GM10248 (cell line): ENCODE results near the gene ARL13A.
"Not testable (repeated sequence)": the region's sequence is repeated elsewhere in the genome, so short reads cannot be mapped to it uniquely, and the experiment has no call there.

Source experiments
- CTCF ChIA-PET: fragments of 300-600 bp; sonication (Branson Sonifier 250); formaldehyde crosslinking; extraction: SDS; loops from one replicate; lab custom pipeline; 2021; ENCODE audit warnings: antibody characterized with exemption; lab: Yijun Ruan, JAX
- POLR2A ChIA-PET: fragments of 350-650 bp; sonication (Branson Sonifier 250); formaldehyde crosslinking; extraction: SDS; loops from one replicate; lab custom pipeline; 2020; ENCODE audit warnings: antibody characterized with exemption; lab: Yijun Ruan, JAX
- DNase-seq: peaks from one replicate; pipeline ENCODE4 v3.0.0; 2012; ENCODE audit errors: extremely low spot score
- CTCF ChIP-seq: IDR thresholded peaks from 2 replicates; pipeline ENCODE4 v1.5.1; 2012; ENCODE audit warnings: mild to moderate bottlenecking, low read depth; ENCODE audit errors: extremely low read depth, missing control alignments, control extremely low read depth

The ARL13A gene

GRCh38 chrX:101009090-101009489, 39.6 kb downstream of the ARL13A start:
- ChIA-PET CTCF (no interaction called here), POLR2A (no interaction called here)
- TF ChIP-seq CTCF = no peak
- DNase-seq = no peak

DNA sequence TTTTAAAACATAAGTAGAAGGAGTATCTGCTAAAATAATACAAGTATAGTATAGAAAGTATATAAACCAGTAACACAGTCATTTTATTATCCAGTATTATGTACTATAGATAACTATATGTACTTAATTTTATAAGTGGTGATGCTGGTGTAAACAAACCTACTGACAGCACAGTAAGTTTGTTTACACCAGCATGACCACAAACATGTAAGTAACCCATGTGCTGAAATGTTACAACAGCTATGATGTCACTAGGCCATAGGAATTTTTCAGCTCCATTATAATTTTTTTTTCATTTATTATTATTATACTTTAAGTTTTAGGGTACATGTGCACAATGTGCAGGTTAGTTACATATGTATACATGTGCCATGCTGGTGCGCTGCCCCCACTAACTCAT, 42.5 kb downstream of the ARL13A start:
- CTCF ChIA-PET, DNase-seq, POLR2A ChIA-PET: not testable (repeated sequence)

GRCh38 chrX:101022020-101022419, 52.5 kb downstream of the ARL13A start:
- ChIA-PET CTCF (no interaction called here), POLR2A (no interaction called here)
- no peak for TF ChIP-seq CTCF

DNA sequence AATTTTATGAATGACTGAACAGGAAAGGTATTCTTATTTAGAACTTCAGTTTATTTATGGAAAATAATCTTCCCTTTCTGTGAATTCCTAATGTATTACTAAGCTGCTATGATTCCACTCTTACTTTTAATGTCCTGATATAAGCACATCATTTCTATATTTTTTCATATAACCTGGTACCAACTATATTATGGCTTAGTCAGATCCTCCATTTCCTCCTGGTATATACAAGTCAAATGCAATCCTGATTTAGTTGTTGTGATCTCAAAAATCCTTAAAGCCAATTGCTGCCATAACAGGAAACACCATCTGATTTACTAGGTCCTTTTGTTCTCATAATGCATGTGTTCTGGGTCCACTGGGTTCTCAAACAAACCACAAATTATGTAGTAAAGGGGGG, 55.6 kb downstream of the ARL13A start:
- ChIA-PET CTCF (no interaction called here), POLR2A (no interaction called here)
- no peak for DNase-seq
- TF ChIP-seq CTCF = no peak

More at GRCh38 chrX:101022020-101022419, 52.5 kb downstream of the ARL13A start:
- DNase-seq = no peak

- no peak for DNase-seq
- no peak for TF ChIP-seq CTCF
- CTCF ChIA-PET = no interaction called here
- POLR2A ChIA-PET = no interaction called here
Observed at GRCh38 chrX:101028562-101028961, 59.1 kb downstream of the ARL13A start.

- CTCF ChIA-PET = no interaction called here
- POLR2A ChIA-PET = no interaction called here
- TF ChIP-seq CTCF = no peak
- no peak for DNase-seq
Observed at GRCh38 chrX:101029665-101030064, 60.2 kb downstream of the ARL13A start.

DNA sequence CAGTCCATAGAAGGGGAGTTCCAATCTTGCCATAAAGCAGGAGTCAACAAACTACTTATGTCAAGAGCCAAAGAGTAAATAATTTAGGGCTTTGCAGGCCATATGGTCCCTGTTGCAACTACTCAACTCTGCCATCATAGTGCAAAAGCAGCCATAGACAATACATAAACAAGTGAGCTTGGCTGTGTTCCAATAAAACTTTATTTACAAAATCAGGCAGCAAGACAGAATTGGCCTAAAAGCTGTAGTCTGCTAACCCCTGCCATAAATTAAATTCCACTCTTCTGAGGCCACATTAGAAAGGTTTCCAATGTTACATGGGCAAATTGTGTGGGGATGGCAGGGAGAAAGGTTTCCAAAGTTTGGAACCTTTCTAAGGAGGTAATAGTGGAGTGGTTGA, 67.7 kb downstream of the ARL13A start:
- no peak for DNase-seq
- ChIA-PET CTCF (no interaction called here), POLR2A (no interaction called here)
- no peak for TF ChIP-seq CTCF
